GM19240 (cell line): Measurements from ENCODE around the gene SIPA1L2.

Experiments
- DNase-seq: peaks from one replicate; pipeline ENCODE4 v3.0.0; 2011; ENCODE audit warnings: low spot score; ENCODE audit not compliant: insufficient read length

SIPA1L2 gene

DNA sequence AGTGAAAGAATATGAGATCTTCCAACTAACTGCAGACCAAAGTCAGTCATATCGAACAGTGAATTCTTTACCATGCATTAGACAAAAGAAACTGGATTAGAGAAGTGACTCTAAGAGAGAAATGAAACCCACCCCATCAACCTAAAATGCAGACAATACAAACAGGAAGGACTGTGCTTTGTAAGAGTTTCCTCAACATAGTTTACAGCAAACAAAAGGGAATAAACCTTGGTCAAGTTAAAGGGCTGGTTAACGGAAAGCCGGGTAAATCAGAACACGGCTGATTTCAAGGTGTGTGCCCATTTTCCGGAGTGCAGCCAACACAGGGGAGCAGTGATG is 39.2 kb downstream of the SIPA1L2 start:
- no peak for DNase-seq

DNA sequence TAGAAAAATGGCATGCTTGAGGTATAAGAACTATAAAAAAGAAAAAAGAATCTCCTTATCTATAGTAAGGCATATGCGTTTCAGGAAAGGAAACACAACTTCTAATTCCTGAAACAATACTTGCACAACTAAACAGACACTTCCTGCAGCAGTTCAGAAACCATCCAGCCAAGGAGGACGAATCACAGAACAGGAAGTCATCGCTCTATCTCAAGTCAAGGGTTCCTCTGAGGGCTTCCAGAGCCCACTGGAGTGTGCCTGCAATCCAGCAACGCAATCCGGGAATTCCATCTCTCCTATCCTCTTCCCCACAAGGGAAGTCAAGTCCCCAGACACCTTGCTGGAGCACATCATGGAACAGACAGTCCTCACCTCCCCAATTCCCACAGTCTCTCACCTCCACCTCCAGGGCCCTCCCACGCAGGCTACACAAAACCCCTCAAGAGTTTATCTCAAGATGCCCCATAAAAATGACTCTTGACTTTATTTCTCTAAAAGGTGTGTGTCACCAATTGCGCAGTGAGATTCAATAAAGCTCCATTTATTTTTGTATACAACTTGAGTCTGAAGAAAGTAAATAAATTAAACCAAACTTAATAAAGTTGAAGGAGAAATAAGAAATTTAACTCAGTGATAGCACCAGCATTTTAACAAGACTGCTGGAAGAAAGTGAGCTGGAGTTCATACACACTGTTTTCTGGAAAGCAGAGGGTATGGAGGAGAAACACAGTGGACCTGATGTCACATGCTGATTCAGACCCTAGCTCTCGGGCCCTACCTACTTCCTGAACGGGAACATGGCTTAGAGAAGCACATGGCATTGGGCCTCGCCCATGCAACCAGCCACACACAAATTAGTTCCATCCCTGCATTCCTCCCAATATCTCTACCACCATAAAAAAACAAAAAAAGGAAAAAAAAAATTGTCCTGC is 39.9 kb downstream of the SIPA1L2 start:
- no peak for DNase-seq

DNA sequence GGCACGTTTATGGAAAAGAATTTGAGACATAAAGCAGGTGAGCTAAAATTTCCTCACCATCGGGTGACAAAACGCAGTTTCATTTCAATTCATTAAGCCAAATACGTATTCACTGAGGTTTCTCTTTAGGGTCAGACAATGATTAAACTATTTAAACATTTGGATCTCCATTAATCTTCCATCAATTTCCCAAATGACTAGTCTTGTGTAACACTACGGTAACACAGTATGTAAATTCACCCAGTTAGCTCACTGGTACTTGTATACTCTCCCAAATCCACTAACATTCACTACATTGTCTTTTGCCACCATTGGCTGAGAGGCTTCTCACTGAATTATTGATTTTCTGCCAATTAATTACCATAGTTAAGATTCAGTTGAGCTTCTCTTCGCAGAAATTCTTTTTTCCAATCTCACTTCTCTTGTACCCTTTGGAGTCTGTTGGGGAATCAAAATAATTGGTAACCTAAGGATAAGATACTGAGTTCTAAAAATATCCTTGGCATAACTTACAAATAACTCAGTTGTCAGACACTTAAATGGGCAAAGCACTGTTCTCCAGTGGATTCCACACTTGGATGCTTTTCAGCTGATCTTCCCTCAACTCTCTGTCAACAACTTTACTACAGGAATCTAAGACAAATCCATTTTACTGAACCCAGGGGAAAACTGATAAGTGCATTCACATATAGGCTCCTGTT is 40.7 kb downstream of the SIPA1L2 start:
- no peak for DNase-seq

DNA sequence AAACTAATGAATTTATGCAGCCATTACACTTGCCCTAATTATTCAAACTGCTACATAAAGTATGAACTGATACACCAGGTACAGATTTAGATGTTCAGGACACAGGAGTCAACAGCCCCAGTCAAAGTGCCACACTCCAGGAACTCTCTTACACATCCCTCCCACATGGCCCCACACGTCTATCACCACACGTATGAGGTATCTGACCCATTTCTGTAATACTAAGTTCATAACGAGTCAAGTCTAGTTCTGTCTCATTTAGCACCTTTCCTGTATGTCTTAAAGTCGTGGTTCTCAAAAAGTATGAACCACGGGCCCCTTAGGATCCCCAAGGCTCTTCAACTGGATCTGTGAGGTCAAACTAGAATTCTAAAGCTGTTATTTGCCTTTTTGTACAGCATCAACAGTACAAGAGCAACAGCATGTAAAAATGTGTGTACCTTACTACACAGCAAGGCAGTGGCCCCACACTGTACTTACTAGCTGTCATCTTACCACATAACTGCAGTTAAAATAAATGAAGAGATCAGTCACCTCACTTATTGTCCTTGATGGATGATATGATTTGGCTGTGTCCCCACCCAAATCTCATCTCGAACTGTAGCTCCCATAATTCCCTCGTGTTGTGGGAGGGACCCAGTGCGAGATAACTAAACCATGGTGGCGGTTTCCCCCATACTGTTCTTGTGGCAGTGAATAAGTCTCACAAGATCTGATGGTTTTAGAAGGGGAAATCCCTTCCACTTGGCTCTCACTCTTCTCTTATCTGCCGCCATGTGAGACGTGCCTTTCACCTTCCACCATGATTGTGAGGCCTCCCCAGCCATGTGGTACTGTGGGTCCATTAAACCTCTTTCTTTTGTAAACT is 42.6 kb downstream of the SIPA1L2 start:
- DNase-seq = no peak

DNA sequence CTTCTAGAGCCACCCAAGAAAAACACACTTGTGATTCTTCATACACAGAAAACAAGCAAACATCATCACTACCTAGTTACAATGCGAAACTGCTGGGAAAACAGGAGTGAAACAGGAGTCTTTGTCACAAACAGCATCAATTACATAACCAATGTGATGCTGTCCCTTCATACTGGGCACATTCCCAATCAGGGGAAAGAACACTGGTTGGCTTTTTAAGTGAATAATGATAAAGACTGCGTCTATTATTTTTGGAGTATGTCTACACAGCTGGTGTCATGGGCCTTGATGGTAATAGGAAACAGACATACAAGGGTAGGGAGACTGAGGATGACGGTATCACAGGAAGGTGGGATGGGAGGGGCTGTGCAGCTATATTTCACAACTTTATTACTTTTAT is 43.3 kb downstream of the SIPA1L2 start:
- DNase-seq = no peak

DNA sequence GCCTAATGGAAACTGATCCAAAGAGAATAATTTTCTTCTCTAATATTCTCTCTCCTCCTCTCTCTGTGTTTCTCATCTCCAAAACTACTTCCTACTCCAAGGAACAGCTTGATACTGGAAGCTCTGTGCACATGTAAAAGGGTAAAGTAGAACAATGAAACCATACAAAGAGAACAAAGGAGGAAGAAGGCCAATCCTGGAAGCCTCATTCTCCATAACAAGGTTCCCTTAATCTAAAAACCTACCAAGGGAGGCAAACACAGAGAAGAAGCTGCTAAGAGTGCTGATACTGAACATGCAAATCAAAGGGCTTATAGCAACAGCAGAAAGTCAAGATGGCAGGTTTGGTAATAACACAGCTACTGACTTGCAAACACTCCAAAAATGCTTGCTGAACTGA is 44.4 kb downstream of the SIPA1L2 start:
- DNase-seq = no peak

DNA sequence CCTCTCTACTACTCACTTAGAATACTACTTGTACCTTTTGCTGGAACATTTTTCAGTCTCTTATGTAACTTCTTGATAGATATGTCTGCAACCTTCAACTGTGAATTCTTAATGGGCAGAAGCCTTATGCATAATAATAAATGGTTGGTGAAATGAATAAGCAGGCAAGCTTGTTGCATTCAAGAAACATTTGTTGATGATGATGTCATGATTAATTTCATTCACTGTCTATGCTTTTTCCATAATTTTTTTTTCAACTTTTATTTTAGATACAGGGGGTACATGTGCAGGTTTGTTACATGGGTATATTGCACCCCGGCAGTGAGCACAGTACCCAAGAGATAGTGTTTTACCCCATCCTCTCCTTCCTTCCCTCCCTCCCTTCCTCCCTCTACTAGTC is 48.0 kb downstream of the SIPA1L2 start:
- no peak for DNase-seq
